NCI-H2227 (cell line): ENCODE results near the gene ADAT3.

Experiments
- DNase-seq: peaks from one replicate; lab custom pipeline; 2025; ENCODE audit not compliant: unreplicated experiment; lab: John Stamatoyannopoulos, UW

The ADAT3 gene

GRCh38 chr19:1905110-1905862, at the start of gene ADAT3, which contains the start of gene SCAMP4:
TSS of gene ADAT3 (plus strand) at chr19:1905399. CDS start at chr19:1912048, 6,649 bp downstream.
TSS of gene SCAMP4 (plus strand) at chr19:1905399. CDS start at chr19:1915020, 9,621 bp downstream.
- DNase-seq = peak; percentile 97

GRCh38 chr19:1855828-1856255, 49.4 kb upstream of the ADAT3 start:
- no peak for DNase-seq

- no peak for DNase-seq
Observed at GRCh38 chr19:1856345-1856697, 48.9 kb upstream of the ADAT3 start.

- no peak for DNase-seq
Observed at GRCh38 chr19:1856698-1857603, 48.2 kb upstream of the ADAT3 start.

GRCh38 chr19:1857648-1858326, 47.4 kb upstream of the ADAT3 start:
- no peak for DNase-seq

GRCh38 chr19:1858412-1859081, 46.7 kb upstream of the ADAT3 start:
- DNase-seq = no peak

- DNase-seq = no peak
Observed at GRCh38 chr19:1859331-1859781, 45.8 kb upstream of the ADAT3 start.

GRCh38 chr19:1860042-1860775, 45.0 kb upstream of the ADAT3 start:
- peak; percentile 84 for DNase-seq

- no peak for DNase-seq
Observed at GRCh38 chr19:1860821-1861598, 44.2 kb upstream of the ADAT3 start.

GRCh38 chr19:1861599-1862031, 43.6 kb upstream of the ADAT3 start:
- DNase-seq = no peak

- DNase-seq = no peak
Observed at GRCh38 chr19:1862068-1862423, 43.2 kb upstream of the ADAT3 start.

- peak; percentile 51 for DNase-seq
Observed at GRCh38 chr19:1862424-1863327, 42.5 kb upstream of the ADAT3 start.

GRCh38 chr19:1863328-1863637, 41.9 kb upstream of the ADAT3 start, which contains the start of gene KLF16:
TSS of gene KLF16 (minus strand) at chr19:1863579. CDS start at chr19:1863497, 82 bp downstream.
- DNase-seq = no peak

- DNase-seq = peak; percentile 96
Observed at GRCh38 chr19:1863638-1864479, 41.3 kb upstream of the ADAT3 start.

- DNase-seq = peak; percentile 65
Observed at GRCh38 chr19:1864480-1865171, 40.6 kb upstream of the ADAT3 start.

GRCh38 chr19:1865172-1866010, 39.8 kb upstream of the ADAT3 start:
- DNase-seq = no peak
